K562 (cell line): ENCODE results near the gene BTBD17. TPM values are rescaled to one million over a fixed set of nuclear protein-coding genes. Genes with fewer than 3 reads are reported as not detected.

Experiments used
- CREBBP ChIP-seq: IDR thresholded peaks from one replicate; pipeline ENCODE4 v1.6.1; 2012; ENCODE audit warnings: low read depth, mild to moderate bottlenecking, control low read depth, inconsistent platforms, low read length
- ELF1 ChIP-seq: fragments of 200-800 bp; sonication (Bioruptor generic); IDR thresholded peaks from 2 replicates; pipeline ENCODE4 v1.6.1; 2016; ENCODE audit warnings: missing genetic modification characterization, missing compliant biosample characterization
- FOS ChIP-seq: IDR thresholded peaks from 3 replicates; pipeline ENCODE4 v1.6.1; 2011; ENCODE audit not compliant: insufficient read length; ENCODE audit errors: extremely low read depth
- FOXA3 ChIP-seq, 2 experiments: fragments of 450-650 bp in 1 of 2; sonication (generic) in 1 of 2; formaldehyde crosslinking; IDR thresholded peaks in 1 of 2; conservative IDR thresholded peaks in 1 of 2; 2 replicates each; pipeline versions ENCODE4 v1.4.0 to v1.8.0; 2020 to 2022; ENCODE audit warnings: mild to moderate bottlenecking in 2 of 2, missing genetic modification reagents in 1 of 2
- GABPB1 ChIP-seq: sonication (generic); formaldehyde crosslinking; IDR thresholded peaks from 2 replicates; pipeline ENCODE4 v1.8.0; 2022; ENCODE audit warnings: mild to moderate bottlenecking, missing genetic modification reagents
- HDAC3 ChIP-seq: fragments of 450-650 bp; IDR thresholded peaks from 2 replicates; pipeline ENCODE4 v1.6.1; 2018; ENCODE audit warnings: borderline replicate concordance, mild to moderate bottlenecking, moderate library complexity; ENCODE audit not compliant: partially characterized antibody
- HMGN3 ChIP-seq: IDR thresholded peaks from 2 replicates; pipeline ENCODE4 v1.6.1; 2011; ENCODE audit warnings: borderline replicate concordance, low read depth, mild to moderate bottlenecking, mixed read lengths, low read length; ENCODE audit not compliant: insufficient read length; ENCODE audit errors: extremely low read depth
- MCM2 ChIP-seq: fragments of 450-650 bp; IDR thresholded peaks from 2 replicates; pipeline ENCODE4 v1.6.1; 2017; ENCODE audit warnings: low read depth, mild to moderate bottlenecking
- MCM7 ChIP-seq, 2 experiments: fragments of 450-650 bp; IDR thresholded peaks; 2 replicates each; pipeline ENCODE4 v1.6.1; 2016 to 2018
- MED1 ChIP-seq: sonication (generic); formaldehyde crosslinking; IDR thresholded peaks from 2 replicates; pipeline ENCODE4 v1.8.1; 2023; ENCODE audit warnings: missing genetic modification reagents, borderline replicate concordance
- MEF2D ChIP-seq: conservative IDR thresholded peaks from 2 replicates; pipeline ENCODE4 v1.6.1; 2016; ENCODE audit warnings: low read depth, missing genetic modification characterization, missing compliant biosample characterization
- NCOA6 ChIP-seq: fragments of 450-650 bp; IDR thresholded peaks from 2 replicates; pipeline ENCODE4 v1.6.1; 2017; ENCODE audit warnings: mild to moderate bottlenecking
- NR2C2 ChIP-seq, 2 experiments: fragments of 200-800 bp in 1 of 2; sonication (Bioruptor generic) in 1 of 2; sonication (generic) in 1 of 2; formaldehyde crosslinking in 1 of 2; IDR thresholded peaks; 2 replicates each; pipeline versions ENCODE4 v1.6.1 to v1.8.0; 2016 to 2022; ENCODE audit warnings: mild to moderate bottlenecking in 1 of 2, missing compliant biosample characterization in 1 of 2, missing genetic modification characterization in 1 of 2, missing genetic modification reagents in 1 of 2
- NR4A1 ChIP-seq, 2 experiments: fragments of 250-450 bp in 1 of 2; fragments of 450-650 bp in 1 of 2; sonication (Bioruptor Pico) in 1 of 2; IDR thresholded peaks; 2 replicates each; pipeline versions ENCODE4 v1.4.0 to v1.6.1; 2016 to 2020; ENCODE audit warnings: mild to moderate bottlenecking in 2 of 2, missing compliant biosample characterization in 1 of 2, missing genetic modification characterization in 1 of 2, moderate library complexity in 1 of 2
- OTX1 ChIP-seq: fragments of 450-650 bp; formaldehyde crosslinking; IDR thresholded peaks from 2 replicates; pipeline ENCODE4 v1.4.0; 2022; ENCODE audit warnings: mild to moderate bottlenecking
- PCBP2 ChIP-seq: fragments of 200-400 bp; formaldehyde crosslinking; IDR thresholded peaks from 2 replicates; pipeline ENCODE4 v1.6.1; 2018; ENCODE audit warnings: low read length, low read depth, mild to moderate bottlenecking, moderate library complexity; ENCODE audit not compliant: poor library complexity, severe bottlenecking
- PML ChIP-seq: IDR thresholded peaks from 2 replicates; pipeline ENCODE4 v1.6.1; 2012; ENCODE audit warnings: low read length, inconsistent platforms
- POLR2A ChIP-seq: fragments of 450-650 bp; conservative IDR thresholded peaks from 2 replicates; pipeline ENCODE4 v1.6.1; 2016
- POLR2AphosphoS2 ChIP-seq: IDR thresholded peaks from 2 replicates; pipeline ENCODE4 v1.6.1; 2012; ENCODE audit warnings: low read length, improper control_type of control experiment
- PPARD ChIP-seq: fragments of 250-450 bp; sonication (Bioruptor Pico); IDR thresholded peaks from 2 replicates; pipeline ENCODE4 v1.8.0; 2022; ENCODE audit warnings: inconsistent platforms, mild to moderate bottlenecking, moderate library complexity
- RAD51 ChIP-seq: fragments of 450-650 bp; IDR thresholded peaks from 2 replicates; pipeline ENCODE4 v1.7.1; 2016; ENCODE audit warnings: low read depth, mild to moderate bottlenecking, borderline replicate concordance
- SIN3B ChIP-seq: fragments of 450-650 bp; IDR thresholded peaks from 2 replicates; pipeline ENCODE4 v1.6.1; 2017; ENCODE audit warnings: low read depth, mild to moderate bottlenecking, moderate library complexity
- SMAD4 ChIP-seq: fragments of 250-450 bp; sonication (Bioruptor Pico); conservative IDR thresholded peaks from 2 replicates; pipeline ENCODE4 v1.8.0; 2021; ENCODE audit warnings: inconsistent platforms, mild to moderate bottlenecking, moderate library complexity
- SMARCA5 ChIP-seq: fragments of 450-650 bp; IDR thresholded peaks from 2 replicates; pipeline ENCODE4 v1.6.1; 2016
- SP1 ChIP-seq: sonication (generic); formaldehyde crosslinking; IDR thresholded peaks from 2 replicates; pipeline ENCODE4 v1.8.1; 2022; ENCODE audit warnings: mild to moderate bottlenecking, missing genetic modification reagents
- SPI1 ChIP-seq: IDR thresholded peaks from 2 replicates; pipeline ENCODE4 v1.6.1; 2011; ENCODE audit warnings: low read depth, low read length, control low read depth, borderline replicate concordance
- TBP ChIP-seq: optimal IDR thresholded peaks from 2 replicates; pipeline ENCODE3; 2011; ENCODE audit warnings: low read depth, low read length, improper control_type of control experiment
- TCF3 ChIP-seq: sonication (generic); formaldehyde crosslinking; IDR thresholded peaks from 2 replicates; pipeline ENCODE4 v1.4.0; 2020; ENCODE audit warnings: mild to moderate bottlenecking, missing genetic modification reagents
- TCFL5 ChIP-seq: fragments of 250-450 bp; sonication (Bioruptor Pico); conservative IDR thresholded peaks from 2 replicates; pipeline ENCODE4 v1.6.1; 2021; ENCODE audit warnings: mild to moderate bottlenecking, moderate library complexity, matching md5 sums
- XRCC3 ChIP-seq: fragments of 450-650 bp; IDR thresholded peaks from 2 replicates; pipeline ENCODE4 v1.6.1; 2017; ENCODE audit warnings: mild to moderate bottlenecking, moderate library complexity
- ZNF197 ChIP-seq: fragments of 200-800 bp; sonication (Bioruptor generic); IDR thresholded peaks from 2 replicates; pipeline ENCODE4 v1.6.1; 2016; ENCODE audit warnings: low read depth, missing genetic modification characterization, missing compliant biosample characterization
- ZNF586 ChIP-seq: fragments of 450-650 bp; formaldehyde crosslinking; conservative IDR thresholded peaks from 2 replicates; pipeline ENCODE4 v1.4.0; 2020; ENCODE audit warnings: mild to moderate bottlenecking, moderate library complexity
- polyA plus RNA-seq, 8 experiments: library from polyadenylated mRNA; depleted of rRNA in 4 of 8; stranded (reverse) in 5 of 8; unstranded in 3 of 8; fragments of >200 nt; fragmentation: Nextera tagmentation in 2 of 8; fragmentation: Illumina TruSeq in 1 of 8; extraction: Ambion mirVana in 2 of 8; extraction: Trizol in 1 of 8; gene quantifications; 2 replicates each; pipeline versions ENCODE4 v1.2.1 to v1.2.3, GENCODE V29; 2011 to 2014; ENCODE audit warnings: inconsistent platforms in 1 of 8, missing spikeins in 1 of 8
- total RNA-seq, 7 experiments: library from RNA; depleted of rRNA in 6 of 7; stranded (reverse); fragments of >200 nt in 6 of 7; fragmentation: Illumina TruSeq in 2 of 7; extraction: Trizol in 2 of 7; gene quantifications; 2 replicates each; pipeline versions ENCODE4 v1.2.1 to v1.2.3, GENCODE V29; 2011 to 2021; ENCODE audit warnings: low replicate concordance in 1 of 7
- TF ChIP-seq, protein P1 (sequence below): fragments of 250-450 bp; sonication (Bioruptor Pico); IDR thresholded peaks from 2 replicates; pipeline ENCODE4 v1.5.1; 2021; ENCODE audit warnings: mild to moderate bottlenecking

Gene BTBD17
- total and polyA plus RNA-seq, 9 of the 15 experiments (the other 6 are each of a cell fraction or from before 2014, with no cell fraction given): not detected

DNA sequence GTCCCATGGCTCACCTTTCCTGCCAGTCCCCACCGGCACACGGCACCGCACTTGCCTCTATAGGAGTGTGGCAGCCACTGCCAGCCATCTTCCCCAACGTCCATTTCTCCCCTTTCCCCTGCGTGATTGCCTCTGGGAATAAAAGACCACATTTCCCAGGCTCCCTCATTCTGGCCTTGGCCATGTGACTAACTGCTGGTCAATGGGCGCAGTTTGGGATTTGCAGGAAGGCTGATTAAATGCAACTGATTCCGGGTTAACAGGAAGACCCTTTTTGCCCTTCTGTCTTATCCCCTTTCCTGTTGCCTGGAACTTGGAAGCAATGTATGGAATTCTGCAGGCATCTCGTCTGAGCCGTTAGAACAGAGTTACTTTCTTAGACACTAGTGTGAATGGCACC, 3.0 kb downstream of the BTBD17 start (continued):
- TF ChIP-seq ZNF586 (CRISPR knock-in tag) (no peak), PCBP2 (no peak), OTX1 (CRISPR knock-in tag) (no peak), FOS (no peak), NR4A1 (CRISPR knock-in tag; IDR thresholded peaks at IDR 0.05) (no peak), NR4A1 (tag; IDR thresholded peaks at IDR 0.05) (no peak), PML (no peak), XRCC3 (no peak), HDAC3 (no peak), MCM2 (no peak), NCOA6 (no peak), HMGN3 (no peak), TCF3 (no peak), SP1 (CRISPR knock-in tag) (no peak), MCM7 (IDR thresholded peaks at IDR 0.05) (no peak), MEF2D (tag) (no peak), POLR2A (no peak), POLR2AphosphoS2 (no peak), SMAD4 (CRISPR knock-in tag) (no peak), ELF1 (no peak), CREBBP (no peak), SPI1 (no peak), GABPB1 (CRISPR knock-in tag) (peak; percentile 73; the same call in 1 of the 2 replicates), PPARD (CRISPR knock-in tag) (no peak), ZNF197 (CRISPR knock-in tag) (no peak), SMARCA5 (no peak), FOXA3 (CRISPR knock-in tag; conservative IDR thresholded peaks at IDR 0.05 in 1 of 2, IDR thresholded peaks at IDR 0.05 in 1 of 2) (no peak), RAD51 (peak; percentile 77), NR2C2 (CRISPR knock-in tag; IDR thresholded peaks at IDR 0.05) (peak; percentile 95), NR2C2 (tag; IDR thresholded peaks at IDR 0.05) (peak; percentile 97), TBP (no peak), MED1 (CRISPR knock-in tag) (no peak), TCFL5 (no peak), SIN3B (no peak)
- TF ChIP-seq, protein P1, sequence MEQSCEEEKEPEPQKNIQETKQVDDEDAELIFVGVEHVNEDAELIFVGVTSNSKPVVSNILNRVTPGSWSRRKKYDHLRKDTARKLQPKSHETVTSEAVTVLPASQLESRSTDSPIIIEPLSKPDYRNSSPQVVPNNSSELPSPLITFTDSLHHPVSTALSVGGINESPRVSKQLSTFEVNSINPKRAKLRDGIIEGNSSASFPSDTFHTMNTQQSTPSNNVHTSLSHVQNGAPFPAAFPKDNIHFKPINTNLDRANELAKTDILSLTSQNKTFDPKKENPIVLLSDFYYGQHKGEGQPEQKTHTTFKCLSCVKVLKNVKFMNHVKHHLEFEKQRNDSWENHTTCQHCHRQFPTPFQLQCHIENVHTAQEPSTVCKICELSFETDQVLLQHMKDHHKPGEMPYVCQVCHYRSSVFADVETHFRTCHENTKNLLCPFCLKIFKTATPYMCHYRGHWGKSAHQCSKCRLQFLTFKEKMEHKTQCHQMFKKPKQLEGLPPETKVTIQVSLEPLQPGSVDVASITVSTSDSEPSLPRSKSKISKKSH: no peak
